ENCODE results near the gene IRF2BP2. TPM values are rescaled to one million over a fixed set of nuclear protein-coding genes. Genes with fewer than 3 reads are reported as not detected.

IRF2BP2 gene
- total RNA-seq, 1 donor from 2014 or later = 140 TPM

GRCh38 chr1:234582681-234583301, 27.2 kb downstream of the IRF2BP2 start:
- no peak for DNase-seq

GRCh38 chr1:234582186-234582585, 27.8 kb downstream of the IRF2BP2 start:
- no peak for DNase-seq

- DNase-seq = no peak
These were observed 28.8 kb downstream of the IRF2BP2 start for GRCh38 chr1:234581063-234581714.

- no peak for DNase-seq
These were observed 30.0 kb downstream of the IRF2BP2 start for GRCh38 chr1:234579967-234580366.

- no peak for DNase-seq
These were observed 31.2 kb downstream of the IRF2BP2 start for GRCh38 chr1:234578735-234579134.

- no peak for DNase-seq
These were observed 31.9 kb downstream of the IRF2BP2 start for GRCh38 chr1:234578087-234578486.

GRCh38 chr1:234573711-234574299, 36.2 kb downstream of the IRF2BP2 start:
- no peak for DNase-seq

GRCh38 chr1:234572966-234573365, 37.0 kb downstream of the IRF2BP2 start:
- no peak for DNase-seq

GRCh38 chr1:234571702-234572101, 38.3 kb downstream of the IRF2BP2 start:
- no peak for DNase-seq

GRCh38 chr1:234570329-234571120, 39.5 kb downstream of the IRF2BP2 start:
- no peak for DNase-seq

GRCh38 chr1:234568345-234568744, 41.6 kb downstream of the IRF2BP2 start:
- DNase-seq = no peak

- no peak for DNase-seq
These were observed 44.8 kb downstream of the IRF2BP2 start for GRCh38 chr1:234565132-234565531.

GRCh38 chr1:234564035-234565029, 45.6 kb downstream of the IRF2BP2 start:
- DNase-seq = no peak

- DNase-seq = no peak
These were observed 47.6 kb downstream of the IRF2BP2 start for GRCh38 chr1:234562334-234562733.

- no peak for DNase-seq
These were observed 48.7 kb downstream of the IRF2BP2 start for GRCh38 chr1:234561319-234561718.

- no peak for DNase-seq
These were observed 49.9 kb downstream of the IRF2BP2 start for GRCh38 chr1:234559902-234560676.

GRCh38 chr1:234559152-234559901, 50.7 kb downstream of the IRF2BP2 start:
- no peak for DNase-seq

- DNase-seq = no peak
These were observed 51.6 kb downstream of the IRF2BP2 start for GRCh38 chr1:234558330-234558836.

GRCh38 chr1:234556245-234556943, 53.6 kb downstream of the IRF2BP2 start:
- no peak for DNase-seq
